ENCODE data around the gene ZFYVE27. TPM values are rescaled to one million over a fixed set of nuclear protein-coding genes. Genes with fewer than 3 reads are reported as not detected.

Gene ZFYVE27
- total RNA-seq, 1 donor from 2014 or later = 10.7 TPM

DNA sequence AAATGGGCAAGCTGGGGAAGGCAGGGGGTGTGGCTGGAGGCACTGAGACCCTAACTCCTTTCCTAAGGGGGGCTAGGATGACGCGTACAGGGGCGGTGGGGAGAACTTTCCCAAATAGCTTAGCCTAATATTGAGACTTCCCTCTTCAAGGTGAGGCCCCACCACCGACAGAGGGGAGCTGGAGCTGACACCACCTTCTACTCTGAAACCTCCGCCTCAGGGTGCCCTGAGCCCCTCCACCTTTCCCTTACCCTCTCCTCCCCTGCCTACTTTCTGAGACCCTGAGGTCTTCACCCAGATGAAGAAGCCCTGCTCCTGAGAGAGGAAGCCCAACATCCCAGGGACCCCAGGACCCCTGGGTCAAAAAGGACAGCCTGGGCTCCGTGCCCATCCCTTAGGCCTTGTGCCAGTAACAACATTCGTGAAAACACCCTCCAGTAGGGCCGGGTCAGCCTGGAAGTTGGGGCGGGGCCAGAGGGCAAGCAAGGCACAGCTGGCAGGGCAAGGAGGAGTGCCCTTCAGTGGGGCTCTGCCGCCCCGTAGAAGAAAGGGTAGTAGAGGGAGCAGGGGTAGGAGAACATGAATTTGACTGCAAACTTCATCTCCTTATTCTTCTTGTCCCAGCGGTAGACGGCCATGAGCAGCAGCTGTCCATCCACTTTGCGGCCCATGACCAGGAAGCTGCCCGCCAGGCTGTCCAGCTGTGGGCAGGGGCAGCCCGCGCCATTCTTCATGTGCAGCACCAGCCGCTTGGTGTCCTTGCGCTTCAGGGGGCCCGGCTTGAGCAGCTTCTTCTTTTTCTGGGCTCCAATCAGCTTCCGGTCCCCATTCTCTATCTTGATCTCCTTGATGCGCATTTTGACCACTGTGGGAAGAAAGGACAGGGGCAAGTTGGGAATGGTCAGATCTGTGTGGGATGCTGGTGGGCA is 30.3 kb downstream of the ZFYVE27 start:
- no peak for ATAC-seq
- DNase-seq (ENCODE audit: low spot score) = no peak

DNA sequence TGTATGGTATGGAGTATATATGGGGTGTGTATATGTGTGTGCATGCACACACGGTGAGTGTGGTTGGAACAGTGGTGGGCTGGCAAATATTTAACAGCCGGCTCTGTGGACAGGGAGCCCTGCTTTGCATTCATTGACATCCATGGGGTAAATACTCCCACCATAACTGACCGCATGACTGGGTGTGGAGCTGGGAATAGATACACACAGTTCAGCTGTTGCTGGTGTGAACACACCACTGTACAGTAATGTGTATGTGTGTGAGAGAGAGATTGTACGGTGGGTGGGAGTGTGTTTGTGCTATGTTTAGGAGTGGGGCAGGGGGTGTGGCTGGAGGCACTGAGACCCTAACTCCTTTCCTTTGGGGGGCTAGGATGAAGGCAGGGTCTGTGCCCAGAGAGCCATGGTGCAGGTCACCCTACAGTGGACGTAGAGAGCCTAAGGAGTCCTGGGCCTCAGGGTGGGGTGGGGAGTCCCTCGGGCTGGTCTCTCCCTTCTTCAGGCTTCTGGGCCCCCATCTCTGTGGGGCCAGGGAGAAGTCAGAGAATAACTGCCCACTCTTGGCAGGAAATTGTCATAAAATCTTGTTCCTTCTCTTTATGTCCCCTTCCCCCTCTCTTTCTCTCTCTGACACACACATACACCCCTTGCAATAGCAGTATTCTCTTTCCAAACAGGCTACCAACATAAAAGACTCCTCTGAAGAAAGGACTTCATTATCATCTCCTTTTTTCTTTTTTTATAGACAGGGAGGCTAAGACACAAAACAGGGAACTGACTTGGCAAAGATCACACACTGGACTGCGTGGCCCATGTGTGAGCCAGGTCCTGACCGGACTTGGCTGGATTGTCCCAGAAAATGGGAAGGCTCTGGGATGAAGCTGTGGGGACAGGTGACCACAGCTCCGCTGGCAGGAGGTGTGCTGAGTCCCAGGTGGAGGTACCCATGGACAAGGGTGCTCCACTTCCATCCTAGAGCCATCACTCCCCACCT is 31.7 kb downstream of the ZFYVE27 start:
- no peak for DNase-seq (ENCODE audit: low spot score)
- no peak for ATAC-seq

DNA sequence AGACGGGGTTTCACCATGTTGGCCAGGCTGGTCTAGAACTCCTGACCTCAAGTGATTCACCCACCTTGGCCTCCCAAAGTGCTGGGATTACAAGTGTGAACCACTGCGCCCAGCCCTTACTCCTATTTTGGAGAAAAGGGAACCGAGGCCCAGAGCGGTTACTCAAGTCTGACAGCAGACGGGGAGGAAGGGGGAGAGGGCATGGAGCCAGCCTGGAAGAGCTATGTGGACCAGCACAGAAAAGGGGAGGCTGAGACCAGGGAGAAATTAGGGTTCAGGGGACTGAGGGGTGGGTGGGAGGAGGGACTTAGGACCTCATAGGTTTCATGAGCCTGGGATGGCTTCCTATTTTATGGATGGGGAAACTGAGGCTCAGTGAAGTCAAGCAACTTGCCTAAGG is 33.3 kb downstream of the ZFYVE27 start:
- DNase-seq (ENCODE audit: low spot score) = no peak
- no peak for ATAC-seq

DNA sequence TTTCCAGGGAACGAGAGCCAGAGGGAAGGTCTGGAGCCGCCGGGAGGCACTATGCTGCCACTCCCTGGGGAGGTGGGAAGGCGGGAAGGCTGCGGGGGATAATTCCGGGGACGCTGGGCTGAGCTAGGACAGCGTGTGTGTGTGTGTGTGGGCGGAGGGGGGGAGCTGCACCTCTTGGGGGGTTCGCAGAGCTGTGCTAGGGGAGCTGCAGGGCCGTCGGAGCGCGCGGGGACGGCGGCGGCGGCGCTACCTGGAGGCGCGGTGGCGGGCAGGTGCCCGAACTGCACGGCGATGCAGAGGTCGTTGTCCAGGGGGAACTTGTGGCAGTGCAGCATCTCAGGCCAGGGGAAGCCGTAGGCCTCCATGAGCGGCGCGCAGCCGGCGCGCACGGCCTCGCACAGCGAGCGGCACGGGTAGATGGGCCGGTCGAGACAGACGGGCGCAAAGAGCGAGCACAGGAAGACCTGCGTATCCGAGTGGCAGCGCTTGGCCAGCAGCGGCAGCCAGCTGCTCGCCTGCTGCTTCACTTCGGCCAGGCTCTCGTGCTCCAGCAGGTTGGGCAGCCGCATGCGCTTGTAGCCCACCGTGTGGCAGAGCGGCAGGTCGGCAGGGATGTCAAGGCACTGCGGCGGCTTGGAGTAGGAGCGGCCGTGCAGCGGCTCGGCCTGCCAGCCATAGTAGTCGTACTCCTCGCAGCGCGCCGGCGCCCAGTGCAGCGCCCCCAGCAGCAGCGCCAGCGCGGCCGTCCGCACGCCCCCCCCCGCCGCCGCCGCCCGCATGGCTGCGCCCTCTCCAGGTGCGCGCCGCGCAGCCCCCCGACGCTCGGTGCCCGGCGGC is 34.3 kb downstream of the ZFYVE27 start:
- ATAC-seq = peak; percentile 15
- DNase-seq (ENCODE audit: low spot score) = no peak

DNA sequence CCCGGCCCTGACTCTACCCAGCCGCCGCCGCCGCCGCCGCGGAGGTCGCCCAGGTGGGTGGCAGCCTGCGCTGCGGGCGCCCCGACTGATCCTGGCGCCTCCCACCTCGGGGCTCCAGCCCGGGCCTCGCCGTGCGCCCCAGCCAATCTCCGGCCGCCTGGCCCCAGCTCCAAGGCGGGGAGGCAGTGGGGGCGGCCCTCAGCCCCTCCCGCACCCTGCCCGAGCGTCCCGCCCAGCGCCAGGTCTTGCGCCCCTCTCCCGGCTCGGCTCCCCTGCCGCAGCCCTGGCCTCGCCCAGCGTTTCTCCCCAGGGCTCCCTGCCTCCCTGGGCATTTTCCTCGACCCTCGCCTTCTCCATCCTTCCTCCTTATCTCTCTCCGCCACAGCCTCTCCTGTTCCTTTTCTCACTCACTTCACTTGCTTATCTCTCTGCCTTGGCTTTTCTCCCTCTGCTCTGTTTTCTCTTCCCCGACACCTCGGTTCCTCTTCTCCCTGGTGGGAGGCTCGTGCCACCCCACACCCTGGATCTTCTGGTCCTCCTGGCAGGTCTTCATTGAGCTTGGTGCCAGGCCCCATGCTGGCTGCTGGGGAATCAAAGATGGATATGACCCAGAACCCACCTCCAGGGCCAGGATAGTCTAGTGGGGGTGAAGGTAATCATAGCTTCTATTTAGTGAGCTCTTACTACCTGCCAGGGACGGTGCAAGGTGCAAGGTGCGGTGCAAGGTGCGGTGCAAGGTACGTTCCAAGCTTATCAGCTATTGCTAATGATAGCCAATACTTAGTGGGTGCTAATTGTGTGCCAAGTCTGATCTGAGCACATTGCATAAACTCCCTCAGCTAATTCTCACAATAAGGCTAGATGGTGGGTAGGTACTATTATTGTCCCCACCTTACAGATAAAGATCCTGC is 35.2 kb downstream of the ZFYVE27 start, which contains the start of gene SFRP5:
TSS of gene SFRP5 (minus strand) at position 87 of the 911 bp plus-strand sequence. CDS start 166 bp downstream, outside the sequence.
- no peak for DNase-seq (ENCODE audit: low spot score)
- ATAC-seq = peak; percentile 29

DNA sequence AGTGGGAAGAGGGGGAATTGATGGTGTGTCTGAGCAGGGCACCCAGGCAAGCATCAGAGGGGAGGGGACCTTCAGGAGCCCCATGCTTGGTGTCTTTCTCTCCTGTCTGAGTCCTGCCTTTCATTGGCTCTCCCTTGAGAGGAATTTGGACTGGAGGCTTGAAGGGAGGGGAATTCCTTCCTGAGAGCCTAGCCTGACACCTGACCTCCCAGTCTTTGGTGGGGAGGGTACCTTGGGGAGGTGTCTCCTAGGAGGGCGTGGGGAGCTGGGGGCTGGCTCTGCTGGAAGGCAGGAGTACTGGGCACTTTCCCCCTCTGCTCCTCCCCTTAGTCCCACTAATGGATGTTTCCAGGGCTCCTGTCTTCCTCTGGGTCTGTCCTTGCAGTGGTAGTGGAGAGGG is 36.2 kb downstream of the ZFYVE27 start:
- DNase-seq (ENCODE audit: low spot score) (no peak), ATAC-seq (no peak)

DNA sequence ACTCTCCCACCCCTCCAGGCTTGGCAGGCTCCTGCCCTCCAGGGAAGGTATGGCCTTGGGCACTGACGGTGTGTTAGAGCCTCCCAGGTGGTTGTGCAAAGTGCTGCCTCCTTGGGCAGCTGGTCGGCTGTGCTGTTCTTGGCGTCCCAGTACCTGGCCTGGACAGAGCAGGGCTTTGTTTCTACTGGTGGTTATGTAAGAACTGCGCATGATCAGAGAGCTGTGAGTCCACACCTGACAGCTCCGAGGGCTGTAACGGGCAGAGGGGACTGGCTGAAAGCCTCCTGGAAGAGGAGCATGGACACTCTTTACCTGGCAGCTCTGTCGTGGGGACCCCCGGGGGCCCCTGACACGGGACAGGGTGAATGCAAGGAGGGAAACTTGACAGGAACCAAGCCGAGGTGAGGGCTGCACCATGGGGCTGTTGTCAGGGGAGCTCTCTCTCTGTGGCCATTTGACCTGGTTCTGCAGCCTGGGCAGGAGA is 37.9 kb downstream of the ZFYVE27 start:
- ATAC-seq (peak; percentile 69), DNase-seq (ENCODE audit: low spot score) (no peak)

DNA sequence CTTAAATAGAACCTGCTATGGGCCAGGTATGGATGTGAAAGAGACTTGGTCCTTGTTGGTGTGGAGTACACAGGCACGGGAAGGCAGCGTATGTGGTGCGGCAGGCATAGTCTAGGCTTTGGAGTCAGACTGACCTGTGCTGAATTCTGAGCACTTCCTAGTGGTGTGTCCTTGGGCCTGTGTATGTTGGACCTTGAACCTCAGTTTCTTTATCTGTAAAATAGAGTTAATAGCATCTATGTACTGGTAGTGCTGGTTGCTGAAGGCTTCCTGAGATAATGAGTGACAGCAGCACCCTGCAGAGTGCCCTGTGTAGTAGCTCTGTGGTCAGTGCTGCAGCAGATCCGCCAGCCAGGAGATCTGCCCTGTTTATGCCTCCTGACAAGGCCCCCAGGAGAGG is 40.2 kb downstream of the ZFYVE27 start:
- ATAC-seq (no peak), DNase-seq (ENCODE audit: low spot score) (no peak)

DNA sequence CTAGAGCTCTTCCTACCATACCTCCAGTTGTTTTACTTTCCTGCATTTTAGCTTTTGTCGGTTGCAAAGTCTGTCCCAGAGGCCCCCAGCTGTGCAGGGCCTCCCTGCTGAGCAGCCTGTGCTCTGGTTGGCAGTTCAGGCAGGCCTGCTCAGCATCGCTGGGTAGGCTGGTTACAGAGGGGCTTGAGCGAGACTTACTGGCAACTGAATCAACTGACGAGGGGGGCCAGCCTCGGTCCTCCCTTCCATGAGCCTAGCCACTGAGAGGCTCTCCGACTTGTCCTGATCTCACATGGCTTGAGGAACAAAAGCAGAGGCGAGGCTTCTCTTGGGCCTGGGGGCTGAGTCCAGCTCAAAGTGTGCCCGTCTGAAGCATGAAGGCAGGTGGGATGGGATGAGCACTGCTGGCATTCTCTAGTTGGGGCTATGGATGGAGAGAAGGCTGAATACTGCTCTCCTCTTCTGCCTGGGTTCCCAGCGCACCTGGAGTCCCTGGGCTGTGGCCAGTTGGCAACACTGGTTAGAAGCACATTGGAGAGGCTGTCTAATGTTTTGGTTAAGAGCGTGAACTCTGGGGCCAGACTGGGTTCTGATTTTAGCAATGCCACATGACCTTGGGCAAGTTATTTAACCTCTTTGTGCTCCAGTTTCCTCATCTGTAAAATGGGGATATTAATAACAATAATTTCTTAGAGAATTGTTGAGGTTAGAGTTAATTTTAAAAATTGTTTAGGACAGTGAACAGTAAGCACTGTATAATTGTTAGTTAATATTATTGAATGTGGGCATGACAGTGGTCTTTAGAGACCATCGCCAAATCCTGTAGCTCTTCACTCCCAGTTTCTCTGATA is 41.7 kb downstream of the ZFYVE27 start:
- DNase-seq (ENCODE audit: low spot score) = no peak
- ATAC-seq = no peak

DNA sequence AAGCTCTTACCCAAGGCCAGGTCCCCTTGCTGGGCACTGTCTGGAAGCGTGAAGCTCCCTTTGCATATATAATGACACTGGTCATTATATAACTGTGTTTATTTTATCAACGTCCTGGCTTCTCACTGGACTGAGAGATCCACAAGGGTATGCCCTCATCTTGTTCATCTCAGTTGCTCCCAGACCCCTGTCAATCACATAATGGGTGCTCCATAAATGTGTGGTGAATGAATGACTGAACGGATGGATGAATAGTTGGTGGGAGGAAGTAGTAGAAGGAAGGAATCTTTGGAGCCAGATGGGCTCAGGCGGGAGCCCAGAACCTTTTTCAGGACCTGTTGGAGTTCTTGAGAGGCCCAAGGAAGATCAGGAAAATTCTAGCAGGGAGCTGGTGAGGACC is 42.6 kb downstream of the ZFYVE27 start:
- no peak for DNase-seq (ENCODE audit: low spot score)
- ATAC-seq = no peak

DNA sequence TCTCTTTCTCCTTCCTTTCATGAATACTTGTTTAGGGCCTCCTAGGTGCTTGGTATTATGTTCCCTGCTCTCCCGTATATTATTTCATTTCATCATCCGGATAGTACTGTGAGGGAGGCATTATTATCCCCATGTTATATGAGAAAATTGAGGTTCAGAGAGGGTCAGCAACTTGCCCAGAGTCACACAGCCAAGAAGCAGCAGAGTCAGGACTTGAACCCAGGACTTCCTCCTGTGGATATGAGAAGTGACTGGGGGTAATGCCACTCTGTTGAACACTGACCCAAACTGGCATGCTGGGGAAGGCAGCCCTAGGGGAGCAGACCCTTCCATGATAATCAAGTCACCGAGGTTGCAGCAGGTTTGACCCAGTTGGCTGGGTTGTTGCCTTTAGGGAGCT is 43.0 kb downstream of the ZFYVE27 start:
- no peak for ATAC-seq

DNA sequence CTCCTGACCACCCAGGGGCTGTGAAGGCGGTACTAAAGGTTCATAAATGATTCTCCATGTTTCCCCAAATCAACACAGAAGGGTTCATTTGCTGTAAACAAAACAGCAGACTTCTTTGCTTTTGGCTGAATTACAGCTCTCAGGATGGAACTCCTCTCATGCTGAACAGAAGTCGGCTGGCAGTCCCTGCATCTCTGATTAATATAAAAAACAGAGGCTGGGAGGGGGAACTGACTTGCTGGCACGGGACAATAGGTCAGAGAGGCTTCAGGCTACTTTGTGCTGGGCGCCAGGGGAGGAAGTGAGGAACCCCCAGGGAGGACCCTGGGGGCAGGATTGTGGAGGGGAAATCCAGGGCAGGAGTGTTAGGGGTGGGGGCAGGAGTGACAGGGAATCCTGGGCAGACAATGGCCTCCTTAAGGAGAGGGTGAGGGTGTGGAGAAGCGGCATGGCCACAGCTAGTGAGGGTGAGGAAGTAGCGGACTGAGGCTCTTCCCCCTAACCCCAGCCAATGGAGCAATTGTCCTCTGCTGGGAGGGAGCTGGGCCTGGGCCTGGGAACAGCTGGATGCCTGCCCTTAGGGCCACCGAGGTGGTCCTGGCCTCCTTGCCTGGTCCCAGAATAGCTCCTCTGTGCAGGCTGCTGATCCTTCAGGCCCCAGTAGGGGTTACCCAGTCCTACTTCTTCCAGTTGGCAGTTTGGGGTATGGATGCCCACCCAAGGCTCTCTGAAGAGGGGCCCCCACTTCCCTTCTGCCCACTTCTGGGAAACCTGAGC is 44.1 kb downstream of the ZFYVE27 start:
- DNase-seq (ENCODE audit: low spot score) (no peak), ATAC-seq (peak; percentile 45)

More for the DNA sequence above, 43.0 kb downstream of the ZFYVE27 start:
- no peak for DNase-seq (ENCODE audit: low spot score)

DNA sequence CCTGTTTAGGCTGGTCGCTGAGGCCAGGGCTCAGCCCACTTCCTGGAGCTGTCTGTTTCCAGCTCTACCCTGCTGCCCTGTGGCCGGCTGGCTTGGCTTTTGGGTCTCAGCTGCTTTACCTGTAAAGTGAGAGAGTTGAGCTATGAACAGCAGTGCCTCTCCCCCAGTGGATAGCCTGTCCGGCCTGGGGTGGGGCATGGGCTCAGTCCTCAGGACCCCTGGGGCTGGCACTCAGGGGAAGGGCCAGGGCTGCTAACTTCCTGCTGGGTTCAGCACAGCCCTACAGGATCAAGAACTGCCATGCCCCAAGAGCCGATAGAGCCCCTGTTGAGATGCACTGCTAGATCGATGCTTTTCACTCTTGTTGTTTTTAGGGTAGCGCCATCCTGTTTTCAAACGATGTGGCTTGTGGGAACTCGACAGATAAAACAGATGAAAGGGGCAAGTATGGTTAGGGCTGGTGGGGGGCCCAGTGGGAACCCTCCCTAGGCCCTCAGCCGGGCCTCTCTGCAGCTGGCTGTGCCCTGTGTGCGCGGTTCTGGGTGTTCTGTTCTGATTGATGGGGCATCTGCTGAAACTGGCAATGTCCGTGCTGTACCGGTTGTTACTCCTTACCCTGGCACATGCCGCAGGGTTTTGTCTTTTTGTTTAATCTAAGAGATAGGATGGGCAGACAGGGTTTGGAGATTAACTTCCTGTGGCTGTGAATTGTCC is 44.8 kb downstream of the ZFYVE27 start:
- no peak for DNase-seq (ENCODE audit: low spot score)

DNA sequence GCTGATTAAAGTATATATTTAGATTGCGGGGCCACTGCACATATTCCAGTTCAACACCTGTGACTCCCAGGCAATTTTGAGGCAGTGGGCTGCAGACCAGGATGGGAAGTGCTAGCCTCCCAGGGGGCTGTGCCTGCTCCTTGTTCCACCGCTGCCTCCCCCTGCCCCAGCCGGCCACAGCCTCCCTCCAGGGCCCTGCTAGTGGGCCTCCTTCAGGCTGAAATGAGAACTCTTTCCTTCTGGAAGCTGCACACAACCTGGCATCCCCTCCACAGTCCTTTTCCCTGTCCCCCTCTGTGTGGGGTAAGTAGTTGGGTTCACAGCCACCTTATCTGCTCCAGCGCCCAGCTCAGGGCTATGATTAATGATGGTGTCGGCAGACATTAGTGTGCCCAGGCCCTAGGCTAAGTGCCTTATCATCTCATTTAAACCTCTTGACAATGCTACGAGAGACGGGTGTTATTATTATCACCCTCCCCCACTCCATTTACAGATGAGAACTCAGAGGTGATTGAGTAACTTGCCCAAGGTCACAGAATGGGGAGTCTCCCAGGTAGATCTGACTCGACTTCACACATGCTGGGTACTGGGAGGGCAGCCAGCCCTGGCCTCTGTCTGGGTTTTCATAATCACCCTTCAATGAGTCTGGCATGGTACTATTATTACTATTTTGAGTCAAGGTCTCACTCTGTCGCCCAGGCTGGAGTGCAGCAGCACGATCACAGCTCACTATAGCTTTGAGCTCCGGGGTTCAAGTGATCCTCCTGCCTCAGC is 45.7 kb downstream of the ZFYVE27 start:
- no peak for DNase-seq (ENCODE audit: low spot score)
- ATAC-seq = peak; percentile 30

More for the DNA sequence above, 44.8 kb downstream of the ZFYVE27 start:
- ATAC-seq = no peak

DNA sequence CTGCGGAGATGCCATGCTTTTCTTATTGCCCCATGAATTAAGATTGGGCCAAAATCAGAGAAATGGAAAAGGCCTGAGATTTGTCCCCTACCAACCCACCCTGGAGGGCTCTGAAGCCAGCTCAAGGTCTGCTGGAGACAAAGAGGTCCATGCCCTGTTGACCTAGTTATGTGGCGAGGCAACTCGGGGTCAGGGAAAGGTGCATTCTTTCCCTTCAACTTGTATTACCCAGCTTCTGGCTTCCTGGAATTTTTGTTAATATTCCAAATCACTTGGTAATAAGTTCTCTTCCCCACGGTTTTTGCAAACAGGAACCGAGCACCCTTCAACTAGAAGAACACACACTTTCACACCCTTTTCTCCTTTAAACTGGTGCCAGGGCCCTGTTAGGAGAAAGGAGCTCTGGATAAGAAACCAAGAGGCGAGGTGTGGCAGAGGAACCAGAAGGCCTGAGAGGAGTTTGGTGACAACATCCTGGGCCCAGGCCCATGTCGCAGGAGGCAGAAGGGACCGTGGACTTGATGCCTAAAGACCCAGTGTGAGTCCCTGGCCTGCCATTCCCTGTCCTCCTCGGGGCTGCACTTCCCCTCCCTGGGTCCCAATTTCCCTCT is 47.4 kb downstream of the ZFYVE27 start:
- DNase-seq (ENCODE audit: low spot score) = no peak
- ATAC-seq = no peak

DNA sequence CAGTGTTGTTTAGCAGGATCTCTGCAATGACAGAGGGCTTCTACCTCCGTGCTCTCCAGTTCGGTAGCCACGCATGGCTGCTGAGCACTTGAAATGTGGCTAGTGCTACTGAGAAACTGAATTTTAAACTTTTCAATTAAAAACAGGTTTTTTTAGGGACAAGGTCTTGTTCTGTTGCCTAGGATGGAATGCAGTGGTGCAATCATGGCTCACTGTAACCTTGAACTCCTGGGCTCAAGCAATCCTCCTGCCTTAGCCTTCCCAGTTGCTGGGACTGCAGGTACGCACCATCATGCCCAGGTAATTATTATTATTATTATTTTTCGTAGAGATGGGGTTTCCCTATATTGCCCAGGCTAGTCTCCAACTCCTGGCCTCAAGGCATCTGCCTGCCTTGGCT is 48.3 kb downstream of the ZFYVE27 start:
- DNase-seq (ENCODE audit: low spot score) (no peak), ATAC-seq (no peak)

Measured in left lobe of liver (tissue), 2 donors.